ENCODE data around the gene RNASEH2B. TPM values are rescaled to one million over a fixed set of nuclear protein-coding genes. Genes with fewer than 3 reads are reported as not detected.

The RNASEH2B gene
- total and polyA plus RNA-seq, 2 of the 8 experiments (the other 6 are each of a cell fraction or from before 2014, with no cell fraction given), result 19.3 to 43.9 TPM

- H2BK20ac ChIP-seq (ENCODE audit: low read length), result no peak overlapping the region
- H3K9ac ChIP-seq (replicated peaks in 1 of 4; ENCODE audit: extremely low read depth in 1 of 4, low read depth in 3 of 4, low read length in 3 of 4), result no peak overlapping the region
- no peak overlapping the region for H2AFZ ChIP-seq (ENCODE audit: low read length)
- no peaks in the 10 kb centered on the region for H3K4me1 ChIP-seq (replicated peaks in 1 of 4; ENCODE audit: control insufficient read depth in 3 of 4, insufficient read depth in 4 of 4, low read length in 3 of 4)
- no peak overlapping the region for H3K4me3 ChIP-seq (ENCODE audit: extremely low read depth in 1 of 4, insufficient read depth in 2 of 4, low read depth in 3 of 4, low read length in 4 of 4)
- TF ChIP-seq BACH1 (IDR thresholded peaks at IDR 0.05; ENCODE audit: low read length), result no peak
- TF ChIP-seq KDM4A (IDR thresholded peaks at IDR 0.05; ENCODE audit: low read depth, low read length, severe bottlenecking), result no peak
- H2BK15ac ChIP-seq (ENCODE audit: low read length), result no peak overlapping the region
- no peak overlapping the region for H2BK5ac ChIP-seq (ENCODE audit: low read depth, low read length)
- no peaks in the 10 kb centered on the region for H4K20me1 ChIP-seq (replicated peaks in 1 of 2; ENCODE audit: control insufficient read depth in 1 of 2, insufficient read depth in 2 of 2, low read length in 2 of 2)
- H2BK12ac ChIP-seq (ENCODE audit: low read depth, low read length), result no peak overlapping the region
- no peaks in the 10 kb centered on the region; the same call in 1 of the 2 replicates for H3K23me2 ChIP-seq (ENCODE audit: low read depth, low read length)
- no peak overlapping the region for H3K18ac ChIP-seq (ENCODE audit: extremely low read depth, low read length)
- no peak overlapping the region for H3K56ac ChIP-seq (replicated peaks; ENCODE audit: insufficient read length, low read depth, low read length)
- no peak overlapping the region for H2BK120ac ChIP-seq (replicated peaks; ENCODE audit: low read depth, low read length)
- no peak overlapping the region for H2AK5ac ChIP-seq (ENCODE audit: low read depth, low read length)
- no peak overlapping the region for H3K27ac ChIP-seq (ENCODE audit: low read depth, low read length)
- H4K91ac ChIP-seq (replicated peaks; ENCODE audit: insufficient read length, low read length), result no peak overlapping the region
- 80% methylated on average over 3 of the region's 3 CpGs; no CpG with 5 or more reads in 1 of the 2 experiments for WGBS, 2 experiments (ENCODE audit: extremely low coverage in 1 of 2, insufficient coverage in 1 of 2, insufficient read length in 1 of 2, insufficient replicate concordance in 2 of 2, low coverage in 1 of 2, low lambda C conversion rate in 2 of 2, missing lambda C conversion rate in 1 of 2)
- no peaks in the 10 kb centered on the region for H3K79me2 ChIP-seq (ENCODE audit: control insufficient read depth in 1 of 2, insufficient read depth in 2 of 2, low read length in 2 of 2)
- no peak overlapping the region for H4K8ac ChIP-seq (ENCODE audit: extremely low read depth, insufficient read depth, low read length)
- H3K9me3 ChIP-seq (ENCODE audit: insufficient read depth in 2 of 2, low read depth in 1 of 2, low read length in 1 of 2), result no peaks in the 10 kb centered on the region
- no peak overlapping the region for H3K14ac ChIP-seq (ENCODE audit: insufficient read length)
- no peaks in the 10 kb centered on the region for H3K79me1 ChIP-seq (ENCODE audit: low read depth, low read length)
- DNase-seq (ENCODE audit: low read depth in 1 of 2, low spot score in 2 of 2) (no peak), FAIRE-seq (no peak)
- H3K27me3 ChIP-seq (replicated peaks in 1 of 4; ENCODE audit: control insufficient read depth in 3 of 4, extremely low read depth in 1 of 4, insufficient read depth in 3 of 4, low read length in 3 of 4), result no peaks in the 10 kb centered on the region
- ChIA-PET CTCF (ENCODE audit: partially characterized antibody) (interaction anchor here (1.5 kb wide), 1 partner anchor 24 kb away, joined by 5 read pairs; no protein-coding TSS in a partner anchor), POLR2A (ENCODE audit: partially characterized antibody) (no interaction called here)
- H3K23ac ChIP-seq (ENCODE audit: insufficient read length), result no peak overlapping the region
- H3K4me2 ChIP-seq (ENCODE audit: insufficient read depth in 1 of 2, low read depth in 2 of 2, low read length in 2 of 2), result no peak overlapping the region
- H3K4ac ChIP-seq (replicated peaks; ENCODE audit: insufficient read length, low read depth, low read length), result no peak overlapping the region
- no peaks in the 10 kb centered on the region for H3K36me3 ChIP-seq (ENCODE audit: control insufficient read depth in 2 of 4, insufficient read depth in 4 of 4, low read length in 3 of 4)
- no peak overlapping the region for H4K5ac ChIP-seq (ENCODE audit: insufficient read length, low read depth, low read length)
Observed at GRCh38 chr13:50867637-50867945, 42.0 kb upstream of the RNASEH2B start.

Measured in H1 (cell line).